ENCODE data around the gene EDN1. TPM values are rescaled to one million over a fixed set of nuclear protein-coding genes. Genes with fewer than 3 reads are reported as not detected.
"Not testable (repeated sequence)": the region's sequence is repeated elsewhere in the genome, so short reads cannot be mapped to it uniquely, and the experiment has no call there.

Gene EDN1
- total RNA-seq, 1 donor from 2014 or later = 18.8 TPM

DNA sequence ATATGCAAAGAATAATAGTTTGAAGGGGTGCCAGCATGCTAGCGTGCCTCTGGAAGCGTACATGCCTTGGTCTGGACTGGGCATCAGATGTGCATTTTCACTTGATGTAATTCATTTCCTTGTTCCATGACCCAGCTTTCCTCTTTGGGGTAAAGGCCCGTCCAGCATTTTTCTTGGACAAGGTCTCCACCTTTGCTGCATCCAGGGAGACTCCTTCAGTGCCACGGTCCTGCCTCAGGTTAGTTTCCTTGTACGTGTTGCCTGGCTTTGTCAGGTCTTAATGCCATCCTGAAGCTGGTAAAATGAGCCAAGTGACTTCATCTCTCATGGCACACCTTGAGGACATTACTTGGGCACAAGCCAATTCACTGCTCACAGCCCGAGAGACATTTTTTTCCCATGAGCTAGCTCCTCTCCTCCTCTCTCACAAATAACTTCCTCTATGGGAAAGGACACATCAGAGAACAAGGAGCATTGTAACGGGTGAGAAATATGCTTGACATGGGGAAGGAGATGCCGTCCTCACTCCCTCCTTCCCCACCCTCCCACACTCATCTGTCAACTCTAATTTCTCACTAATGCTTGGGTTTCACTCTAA, 23.9 kb downstream of the EDN1 start:
- intact Hi-C loops (cut with DNase I) = no loop called here
- Histone ChIP-seq H3K27ac (peak overlapping the region; percentile 4), H3K4me3 (no peak overlapping the region), H3K4me1 (no peaks in the 10 kb centered on the region), H3K36me3 (no peaks in the 10 kb centered on the region), H3K9me3 (no peaks in the 10 kb centered on the region), H3K27me3 (no peaks in the 10 kb centered on the region)
- DNase-seq = no peak
- TF ChIP-seq, protein P1, sequence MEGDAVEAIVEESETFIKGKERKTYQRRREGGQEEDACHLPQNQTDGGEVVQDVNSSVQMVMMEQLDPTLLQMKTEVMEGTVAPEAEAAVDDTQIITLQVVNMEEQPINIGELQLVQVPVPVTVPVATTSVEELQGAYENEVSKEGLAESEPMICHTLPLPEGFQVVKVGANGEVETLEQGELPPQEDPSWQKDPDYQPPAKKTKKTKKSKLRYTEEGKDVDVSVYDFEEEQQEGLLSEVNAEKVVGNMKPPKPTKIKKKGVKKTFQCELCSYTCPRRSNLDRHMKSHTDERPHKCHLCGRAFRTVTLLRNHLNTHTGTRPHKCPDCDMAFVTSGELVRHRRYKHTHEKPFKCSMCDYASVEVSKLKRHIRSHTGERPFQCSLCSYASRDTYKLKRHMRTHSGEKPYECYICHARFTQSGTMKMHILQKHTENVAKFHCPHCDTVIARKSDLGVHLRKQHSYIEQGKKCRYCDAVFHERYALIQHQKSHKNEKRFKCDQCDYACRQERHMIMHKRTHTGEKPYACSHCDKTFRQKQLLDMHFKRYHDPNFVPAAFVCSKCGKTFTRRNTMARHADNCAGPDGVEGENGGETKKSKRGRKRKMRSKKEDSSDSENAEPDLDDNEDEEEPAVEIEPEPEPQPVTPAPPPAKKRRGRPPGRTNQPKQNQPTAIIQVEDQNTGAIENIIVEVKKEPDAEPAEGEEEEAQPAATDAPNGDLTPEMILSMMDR (IDR thresholded peaks at IDR 0.05) = no peak
- peak; percentile 86 for ATAC-seq

- intact Hi-C loops (cut with DNase I) = no loop called here
- ATAC-seq = no peak
- H3K27me3 ChIP-seq = no peaks in the 10 kb centered on the region
- no peaks in the 10 kb centered on the region for H3K36me3 ChIP-seq
- no peak for DNase-seq
- no peak overlapping the region for H3K27ac ChIP-seq
- no peak overlapping the region for H3K4me3 ChIP-seq
- H3K9me3 ChIP-seq = no peaks in the 10 kb centered on the region
- TF ChIP-seq, protein P1 (IDR thresholded peaks at IDR 0.05) = no peak
- no peaks in the 10 kb centered on the region for H3K4me1 ChIP-seq
Measured at GRCh38 chr6:12314751-12315150, 24.6 kb downstream of the EDN1 start.

DNA sequence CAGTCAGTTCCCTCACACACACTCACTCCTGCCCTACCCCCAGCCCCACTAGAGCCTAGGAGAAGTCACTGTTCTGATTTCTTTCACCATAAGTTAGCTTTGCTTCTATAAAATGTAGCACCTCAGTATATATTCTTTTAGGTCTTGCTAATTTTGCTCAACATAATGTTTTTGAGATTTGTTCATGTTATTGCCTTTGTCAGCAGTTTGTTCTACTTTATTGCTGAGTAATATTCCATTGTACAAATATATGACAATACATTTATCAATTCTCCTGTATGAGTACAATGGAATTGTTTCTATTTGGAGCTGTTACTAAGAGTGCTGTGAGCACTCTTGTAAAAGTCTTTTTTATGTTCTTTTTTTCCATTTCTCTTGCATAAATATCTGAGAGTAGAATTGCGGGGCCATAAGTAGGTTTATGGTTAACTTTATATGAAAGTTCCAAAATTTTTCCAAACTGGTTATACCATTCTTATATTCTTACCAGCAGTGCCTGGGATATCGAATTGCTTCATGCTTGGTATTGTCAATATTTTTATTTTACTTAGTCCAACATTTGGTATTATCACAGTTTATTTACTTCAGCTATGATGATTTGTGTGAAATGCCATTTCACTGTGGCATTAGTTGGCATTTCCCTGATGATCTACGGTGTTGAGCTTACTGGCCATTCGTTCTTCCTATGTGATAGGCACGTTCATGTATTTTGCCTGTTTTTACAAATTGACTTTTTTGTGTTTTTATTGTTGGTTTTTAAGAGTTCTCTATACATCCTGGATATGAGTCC, 25.3 kb downstream of the EDN1 start:
- intact Hi-C loops (cut with DNase I) = no loop called here
- H3K4me3 ChIP-seq = no peak overlapping the region
- TF ChIP-seq, protein P1 (IDR thresholded peaks at IDR 0.05) = no peak
- no peaks in the 10 kb centered on the region for H3K36me3 ChIP-seq
- no peaks in the 10 kb centered on the region for H3K27me3 ChIP-seq
- DNase-seq = no peak
- no peak for ATAC-seq
- no peaks in the 10 kb centered on the region for H3K9me3 ChIP-seq
- no peak overlapping the region for H3K27ac ChIP-seq
- H3K4me1 ChIP-seq = no peaks in the 10 kb centered on the region

DNA sequence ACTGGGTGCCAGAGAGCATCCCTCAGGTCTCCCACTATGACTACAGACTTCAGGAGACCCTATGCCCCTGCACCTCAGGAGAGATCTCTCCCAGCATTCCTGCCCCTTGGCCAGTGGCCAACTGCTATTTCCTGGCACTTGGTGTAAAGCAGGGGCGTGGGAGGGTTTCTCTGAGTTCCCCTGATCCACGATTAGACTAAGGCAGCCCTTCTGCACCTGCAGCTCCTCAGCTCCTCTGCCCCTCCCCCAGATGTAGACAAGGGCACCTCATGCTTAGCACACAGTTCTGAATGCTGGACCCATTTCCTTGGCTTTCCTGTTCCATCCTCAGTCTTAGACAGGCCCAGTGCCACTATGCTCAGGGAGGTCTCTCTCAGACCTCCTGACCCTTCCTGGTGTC, 28.6 kb downstream of the EDN1 start:
- no peak for ATAC-seq
- Histone ChIP-seq H3K27ac (no peak overlapping the region), H3K4me1 (no peaks in the 10 kb centered on the region), H3K9me3 (no peaks in the 10 kb centered on the region), H3K36me3 (no peaks in the 10 kb centered on the region), H3K4me3 (no peak overlapping the region), H3K27me3 (no peaks in the 10 kb centered on the region)
- intact Hi-C loops (cut with DNase I) = no loop called here
- TF ChIP-seq, protein P1 (IDR thresholded peaks at IDR 0.05) = no peak
- no peak for DNase-seq

GRCh38 chr6:12320074-12320473, 29.9 kb downstream of the EDN1 start:
- intact Hi-C loops (cut with DNase I); H3K36me3 ChIP-seq; H3K4me3 ChIP-seq; ATAC-seq; H3K4me1 ChIP-seq; H3K27ac ChIP-seq; H3K27me3 ChIP-seq; H3K9me3 ChIP-seq; DNase-seq: not testable (repeated sequence)

DNA sequence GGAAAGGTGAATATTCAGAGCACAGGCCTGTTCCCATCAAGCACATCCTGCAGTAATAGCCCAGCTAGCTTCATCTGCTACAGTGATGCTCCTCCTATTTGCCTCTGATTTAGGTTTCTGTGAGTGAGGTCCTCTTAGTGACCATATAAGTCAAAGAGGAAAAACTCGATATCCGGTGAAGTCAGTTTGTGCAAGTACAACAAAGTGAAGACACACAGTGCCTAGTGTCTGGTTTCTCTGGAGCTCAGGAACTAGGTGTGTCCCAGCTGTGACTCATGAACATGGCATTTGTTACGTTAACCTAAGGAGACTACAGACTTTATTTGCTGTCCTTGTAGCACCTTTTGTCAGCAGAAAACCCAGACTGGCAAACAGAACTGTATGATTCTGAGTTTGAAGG, 33.9 kb downstream of the EDN1 start:
- DNase-seq (no peak), ATAC-seq (peak; percentile 94)
- Histone ChIP-seq H3K9me3 (no peaks in the 10 kb centered on the region), H3K27ac (peak overlapping the region; percentile 52), H3K27me3 (no peaks in the 10 kb centered on the region), H3K36me3 (no peaks in the 10 kb centered on the region), H3K4me3 (no peak overlapping the region), H3K4me1 (no peaks in the 10 kb centered on the region)
- TF ChIP-seq, protein P1 (IDR thresholded peaks at IDR 0.05) = no peak
- intact Hi-C loops (cut with DNase I) = no loop called here
